T-helper 1 cell treated with Interleukin-12 subunit alpha and Interleukin-12 subunit beta and Interleukin-4 antibody, amounts not matched to agents 30 μg/mL and 1 μg/mL, for 36 hours (primary cell): ENCODE measurements around the gene HNRNPM.
"Not testable (repeated sequence)": the region's sequence is repeated elsewhere in the genome, so short reads cannot be mapped to it uniquely, and the experiment has no call there.

ENCODE experiments used
- H3K27ac Mint-ChIP-seq: one replicate; pipeline ENCODE4 v1.8.0; 2021; ENCODE audit warnings: mild to moderate bottlenecking, mixed read lengths
- H3K27me3 Mint-ChIP-seq: one replicate; pipeline ENCODE4 v1.8.0; 2021; ENCODE audit warnings: low read depth, mixed read lengths
- H3K36me3 Mint-ChIP-seq: one replicate; pipeline ENCODE4 v1.8.0; 2021; ENCODE audit warnings: low read depth, mixed read lengths
- H3K4me1 Mint-ChIP-seq: one replicate; pipeline ENCODE4 v1.8.0; 2021; ENCODE audit warnings: low read depth, mixed read lengths
- H3K4me3 Mint-ChIP-seq: one replicate; pipeline ENCODE4 v1.8.0; 2021; ENCODE audit warnings: mild to moderate bottlenecking, moderate library complexity, mixed read lengths
- H3K9me3 Mint-ChIP-seq: one replicate; pipeline ENCODE4 v1.8.0; 2021; ENCODE audit warnings: mixed read lengths

HNRNPM gene

DNA sequence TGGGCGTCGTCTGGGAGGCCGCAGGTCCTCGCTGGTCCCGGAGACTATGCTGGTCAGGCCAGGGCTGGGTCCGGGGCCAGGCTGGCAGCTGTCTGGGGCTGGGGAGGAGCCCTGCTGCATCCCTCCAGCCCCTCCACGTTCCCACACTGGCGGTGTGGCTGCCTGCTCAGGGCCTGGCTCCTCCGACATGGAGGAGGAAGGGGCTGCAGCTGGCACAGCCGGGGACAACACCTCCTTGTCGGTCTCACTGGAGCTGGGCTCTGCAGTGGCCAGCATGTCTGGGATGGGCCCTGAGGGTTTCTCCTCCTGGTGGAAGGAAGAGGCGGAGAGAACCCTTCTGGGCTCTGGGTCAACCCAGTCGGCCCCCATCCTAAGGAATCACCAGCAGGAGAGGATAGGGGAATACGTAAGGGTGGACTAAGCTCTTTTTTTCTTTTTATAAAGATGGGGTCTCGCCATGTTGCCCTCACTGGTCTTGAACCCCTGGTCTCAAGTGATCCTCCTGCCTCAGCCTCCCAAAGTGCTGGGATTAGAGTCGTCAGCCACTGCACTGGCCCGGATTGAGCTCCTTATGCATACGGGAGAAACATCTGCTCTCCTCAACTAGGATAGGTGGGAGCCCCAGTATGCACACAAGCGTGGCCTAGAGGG, 68.4 kb downstream of the HNRNPM start:
- H3K4me3 Mint-ChIP-seq = peak overlapping the region; percentile 91
- H3K9me3 Mint-ChIP-seq = no peaks in the 10 kb centered on the region
- peak overlapping the region; percentile 99 for H3K27ac Mint-ChIP-seq
- H3K4me1 Mint-ChIP-seq = peaks cover 39% of the 10 kb centered on the region
- no peaks in the 10 kb centered on the region for H3K27me3 Mint-ChIP-seq
- H3K36me3 Mint-ChIP-seq = peaks cover 21% of the 10 kb centered on the region

DNA sequence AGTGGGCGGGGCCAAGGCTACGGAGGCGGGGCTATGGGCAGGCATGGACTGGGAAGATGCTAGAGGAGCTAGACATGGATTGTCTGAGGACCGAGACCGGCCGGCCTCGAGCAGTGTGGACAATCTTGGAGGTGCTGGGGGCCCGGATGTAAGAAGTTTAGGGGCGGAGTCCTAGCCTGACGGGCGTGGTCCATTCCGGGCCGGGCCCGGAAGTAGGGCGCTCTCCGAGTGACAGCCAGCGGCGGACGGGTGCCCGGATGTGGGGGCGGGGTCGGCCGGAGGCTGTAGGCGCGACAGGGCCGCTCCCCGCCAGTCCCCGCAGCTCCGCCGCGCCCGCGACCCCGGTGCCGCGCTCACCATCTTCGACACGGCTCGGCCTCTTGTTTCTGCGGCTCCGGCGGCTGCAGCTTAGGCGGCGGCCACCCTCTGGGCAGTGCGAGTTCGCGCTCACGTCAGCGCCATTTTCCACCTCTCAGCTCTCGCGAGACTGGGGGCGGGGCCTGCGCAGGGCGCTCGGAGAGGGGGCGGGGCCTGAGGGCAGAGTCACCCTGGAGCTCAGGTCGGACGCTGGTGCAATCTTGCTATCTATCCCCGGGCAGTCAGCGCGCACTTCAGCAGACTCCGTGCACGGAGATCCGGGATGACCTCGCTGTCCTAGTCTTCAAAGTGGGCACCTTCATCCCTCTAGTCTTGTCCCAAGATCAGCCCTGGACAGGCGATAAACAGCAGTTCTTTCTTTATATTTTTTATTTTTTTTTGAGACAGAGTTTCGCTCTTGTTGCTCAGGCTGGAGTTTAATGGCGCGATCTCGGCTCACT, 69.1 kb downstream of the HNRNPM start, which contains the start of gene ZNF414:
TSS of gene ZNF414 (minus strand) at position 481 of the 818 bp plus-strand sequence. CDS start at position 360, 121 bp downstream.
- H3K9me3 Mint-ChIP-seq = no peaks in the 10 kb centered on the region
- H3K4me3 Mint-ChIP-seq = peak within 1 kb of the TSS; percentile 91
- no peaks in the 10 kb centered on the region for H3K27me3 Mint-ChIP-seq
- H3K36me3 Mint-ChIP-seq = peaks cover 24% of the 10 kb centered on the region
- H3K27ac Mint-ChIP-seq = peak within 1 kb of the TSS; percentile 99
- H3K4me1 Mint-ChIP-seq = peaks cover 45% of the 10 kb centered on the region

DNA sequence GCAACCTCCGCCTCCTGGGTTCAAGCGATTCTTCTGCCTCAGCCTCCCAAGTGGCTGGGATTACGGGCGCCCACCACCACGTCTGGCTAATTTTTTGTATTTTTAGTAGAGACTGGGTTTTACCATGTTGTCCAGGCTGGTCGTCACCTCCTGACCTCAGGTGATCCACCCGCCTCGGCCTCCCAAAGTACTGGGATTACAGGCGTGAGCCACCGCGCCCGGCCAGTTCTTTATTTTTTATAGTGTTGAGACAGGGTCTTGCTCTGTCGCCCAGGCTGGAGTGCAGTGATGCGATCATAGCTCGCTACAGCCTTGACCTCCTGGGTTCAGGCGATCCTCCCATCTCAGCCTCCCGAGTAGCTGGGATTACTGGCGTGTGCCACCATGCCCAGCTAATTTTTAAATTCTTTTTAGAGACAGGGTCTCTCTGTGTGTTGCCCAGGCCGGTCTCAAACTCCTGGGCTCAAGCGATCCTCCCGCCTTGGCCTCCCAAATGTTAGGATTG, 69.8 kb downstream of the HNRNPM start:
- not testable (repeated sequence) for H3K27me3 Mint-ChIP-seq, H3K9me3 Mint-ChIP-seq
- H3K4me3 Mint-ChIP-seq = peak overlapping the region; percentile 91
- peaks cover 47% of the 10 kb centered on the region for H3K4me1 Mint-ChIP-seq
- H3K27ac Mint-ChIP-seq = peak overlapping the region; percentile 99
- peaks cover 24% of the 10 kb centered on the region for H3K36me3 Mint-ChIP-seq

DNA sequence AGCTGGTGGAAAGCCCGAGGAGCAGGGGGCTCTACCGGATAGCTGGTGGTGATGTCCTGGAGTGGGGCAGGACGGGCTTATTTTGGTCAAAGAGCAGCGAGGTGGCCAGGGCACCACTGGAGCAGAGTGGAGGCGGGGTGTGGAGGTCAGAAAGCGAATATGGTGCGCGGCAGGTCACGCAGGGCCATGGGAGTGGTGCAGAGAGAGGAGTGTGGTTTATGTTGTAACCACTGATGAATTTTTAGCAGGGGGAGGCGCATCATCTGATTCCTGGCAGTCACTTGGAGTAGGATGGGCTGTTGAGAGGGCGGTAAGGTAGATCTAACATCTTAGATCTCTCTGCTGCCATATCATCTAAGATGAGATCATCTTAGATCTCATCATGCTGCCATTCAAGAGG, 70.5 kb downstream of the HNRNPM start:
- H3K4me1 Mint-ChIP-seq = peaks cover 47% of the 10 kb centered on the region
- no peaks in the 10 kb centered on the region for H3K27me3 Mint-ChIP-seq
- peaks cover 27% of the 10 kb centered on the region for H3K36me3 Mint-ChIP-seq
- H3K9me3 Mint-ChIP-seq = no peaks in the 10 kb centered on the region
- peak overlapping the region; percentile 99 for H3K27ac Mint-ChIP-seq
- H3K4me3 Mint-ChIP-seq = peak overlapping the region; percentile 91

DNA sequence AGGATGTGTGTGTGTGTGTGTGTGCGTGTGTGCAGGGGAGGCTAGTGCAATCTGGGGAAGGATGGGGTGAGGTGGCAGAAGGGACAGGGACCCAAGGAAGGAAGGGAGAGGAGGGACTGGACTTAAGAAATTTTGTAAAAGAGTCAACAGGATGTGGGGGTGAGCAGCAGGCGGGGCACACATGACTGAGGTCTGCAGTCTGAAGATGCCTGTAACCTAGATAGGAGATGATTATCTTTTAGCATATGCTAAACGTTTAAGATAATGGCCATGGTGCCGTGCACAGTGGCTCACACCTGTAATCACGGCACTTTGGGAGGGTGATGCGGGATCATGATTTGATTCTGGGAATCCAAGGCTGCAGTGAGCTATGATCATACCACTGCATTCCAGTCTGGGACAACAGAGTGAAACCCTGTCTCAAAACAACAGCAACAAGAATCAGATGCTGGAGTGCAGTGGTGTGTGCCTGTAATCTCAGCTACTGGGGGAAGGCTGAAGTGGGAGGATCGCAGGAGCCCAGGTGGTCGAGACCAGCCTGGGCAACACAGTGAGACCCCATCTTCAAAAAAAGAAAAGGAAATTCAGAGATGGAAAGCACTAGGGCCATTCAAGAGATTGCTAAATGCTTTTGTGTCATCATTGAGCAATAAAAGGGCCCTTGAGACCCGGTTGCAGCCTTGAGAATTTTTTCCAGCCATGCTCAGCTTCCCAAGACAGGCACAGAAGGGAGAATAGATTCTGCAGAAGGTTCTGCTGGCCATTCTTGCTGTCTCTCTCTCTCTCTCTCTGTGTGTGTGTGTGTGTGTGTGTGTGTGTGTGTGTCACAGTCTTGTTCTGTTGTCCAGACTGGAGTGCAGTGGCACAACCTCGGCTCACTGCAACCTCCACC, 73.0 kb downstream of the HNRNPM start:
- Mint-ChIP-seq H3K27me3 (no peaks in the 10 kb centered on the region), H3K4me3 (peak overlapping the region; percentile 66)

DNA sequence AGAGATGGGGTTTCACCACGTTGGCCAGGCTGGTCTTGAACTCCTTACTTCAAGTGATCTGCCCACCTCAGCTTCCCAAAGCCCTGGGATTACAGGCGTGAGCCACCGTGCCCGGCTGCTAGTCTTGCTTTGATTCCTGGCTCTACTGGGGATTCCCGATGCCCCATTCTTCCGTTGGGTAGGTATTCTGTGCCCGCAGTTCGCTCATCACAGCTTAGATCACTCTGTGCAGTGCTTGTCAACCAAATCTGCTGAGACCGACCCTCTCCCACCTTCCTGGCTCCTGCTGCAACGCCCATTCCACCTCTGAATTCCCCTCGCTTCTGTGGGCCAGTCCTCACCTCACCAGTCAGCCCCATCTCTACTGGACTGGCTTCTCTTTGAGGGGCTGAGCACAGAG, 73.8 kb downstream of the HNRNPM start:
- no peaks in the 10 kb centered on the region for H3K9me3 Mint-ChIP-seq
- H3K36me3 Mint-ChIP-seq = peaks cover 38% of the 10 kb centered on the region
- H3K27ac Mint-ChIP-seq = peak overlapping the region; percentile 93
- H3K4me1 Mint-ChIP-seq = peaks cover 38% of the 10 kb centered on the region
- H3K27me3 Mint-ChIP-seq = no peaks in the 10 kb centered on the region
- H3K4me3 Mint-ChIP-seq = peak overlapping the region; percentile 66

More for the DNA sequence above, 73.0 kb downstream of the HNRNPM start:
- Mint-ChIP-seq H3K4me1 (peaks cover 41% of the 10 kb centered on the region), H3K9me3 (no peaks in the 10 kb centered on the region), H3K36me3 (peaks cover 40% of the 10 kb centered on the region), H3K27ac (peak overlapping the region; percentile 93)

DNA sequence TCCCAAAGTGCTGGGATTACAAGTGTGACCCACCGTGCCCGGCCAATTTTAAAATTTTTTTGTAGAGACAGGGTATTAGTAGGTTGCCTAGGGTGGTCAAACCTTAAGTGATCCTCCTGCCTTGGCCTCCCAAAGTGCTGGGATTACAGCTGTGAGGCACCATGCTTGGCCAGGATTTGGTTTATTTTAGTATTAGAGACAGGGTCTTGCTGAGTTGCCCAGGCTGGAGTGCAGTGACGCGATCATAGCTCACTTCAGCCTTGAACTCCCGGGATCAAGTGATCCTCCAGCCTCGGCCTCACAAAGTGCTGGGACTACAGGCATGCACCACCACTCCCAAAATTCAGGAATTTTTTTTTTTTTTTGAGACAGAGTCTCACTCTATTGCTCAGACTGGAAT, 74.6 kb downstream of the HNRNPM start:
- Mint-ChIP-seq H3K27ac (peak overlapping the region; percentile 41), H3K27me3 (no peaks in the 10 kb centered on the region), H3K4me3 (no peak overlapping the region), H3K36me3 (peaks cover 36% of the 10 kb centered on the region), H3K4me1 (peaks cover 34% of the 10 kb centered on the region), H3K9me3 (no peaks in the 10 kb centered on the region)

DNA sequence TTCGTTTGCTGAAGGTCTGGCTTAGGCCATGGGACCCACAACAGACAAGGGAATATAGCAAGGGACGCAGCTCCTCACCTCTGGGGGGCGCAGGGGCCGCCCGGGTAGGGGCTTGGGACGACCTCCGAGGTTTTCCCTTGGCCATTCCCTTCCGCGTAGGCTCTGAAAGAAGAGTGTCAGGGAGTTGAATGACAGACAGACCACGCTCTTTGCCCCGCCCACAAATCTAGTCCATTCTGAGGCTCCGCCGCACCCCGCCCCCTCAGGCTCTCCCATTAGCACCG, 80.6 kb downstream of the HNRNPM start:
- Mint-ChIP-seq H3K9me3 (no peaks in the 10 kb centered on the region), H3K4me3 (no peak overlapping the region), H3K27me3 (no peaks in the 10 kb centered on the region), H3K36me3 (peaks cover 47% of the 10 kb centered on the region), H3K27ac (no peak overlapping the region), H3K4me1 (peaks cover 13% of the 10 kb centered on the region)

DNA sequence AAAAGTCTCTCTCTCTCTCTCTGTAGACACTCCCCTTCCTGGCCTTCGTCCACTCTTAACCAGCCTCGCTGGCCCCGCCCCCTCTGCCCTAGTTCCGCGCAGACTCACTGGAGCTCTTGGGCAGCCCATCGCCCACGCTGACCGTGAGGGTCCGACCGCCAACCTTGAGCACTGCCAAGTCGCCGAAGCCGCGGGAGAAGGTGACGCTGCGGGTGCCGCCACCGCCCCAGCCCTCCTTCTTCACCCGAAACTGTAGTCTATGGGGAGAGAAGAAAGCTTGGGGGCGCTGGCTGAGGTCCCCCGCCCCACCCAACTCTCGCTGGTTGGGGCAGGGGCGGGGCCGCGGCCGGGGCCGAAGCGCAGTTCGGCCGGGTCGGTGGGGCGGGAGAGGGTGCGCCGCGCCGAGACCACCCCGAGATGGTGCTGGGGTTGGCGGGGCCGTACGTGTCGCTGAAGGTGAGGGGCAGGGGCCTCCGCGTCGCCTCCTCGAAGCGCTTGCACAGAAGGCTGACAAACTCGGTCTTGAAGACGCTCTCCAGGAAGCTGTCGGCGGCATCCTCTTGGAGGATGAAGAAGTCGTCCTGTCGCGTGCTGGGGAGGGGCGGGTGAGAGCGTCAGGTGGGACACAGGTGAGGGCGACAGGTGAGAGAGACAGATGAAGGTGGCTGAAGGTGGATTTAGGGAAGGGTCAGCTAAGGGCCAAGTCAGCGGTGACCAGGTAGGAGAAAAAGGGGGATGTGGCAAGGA, 81.7 kb downstream of the HNRNPM start:
- no peaks in the 10 kb centered on the region for H3K27me3 Mint-ChIP-seq
- H3K36me3 Mint-ChIP-seq = peaks cover 40% of the 10 kb centered on the region
- peaks cover 13% of the 10 kb centered on the region for H3K4me1 Mint-ChIP-seq
- no peak overlapping the region for H3K27ac Mint-ChIP-seq
- H3K4me3 Mint-ChIP-seq = no peak overlapping the region
- no peaks in the 10 kb centered on the region for H3K9me3 Mint-ChIP-seq

DNA sequence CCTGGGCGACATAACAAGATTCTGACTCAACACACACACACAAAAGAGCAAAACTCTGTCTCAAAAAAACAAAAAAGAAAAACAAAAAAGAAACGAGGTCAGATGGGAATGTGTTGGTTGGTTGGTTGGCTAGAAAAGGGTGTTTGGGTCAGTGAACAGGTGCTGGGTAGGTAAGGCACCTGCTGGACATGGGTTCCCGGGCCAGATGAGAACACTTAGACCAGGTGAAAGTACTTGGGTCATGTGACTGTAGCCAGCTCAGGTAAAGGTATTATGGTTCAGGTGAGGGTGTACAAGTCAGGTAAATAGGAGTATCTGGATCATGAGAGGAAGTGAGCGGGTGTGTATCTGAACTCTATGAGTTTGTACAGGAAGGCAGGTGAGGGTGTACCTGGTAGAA, 83.7 kb downstream of the HNRNPM start:
- H3K27me3 Mint-ChIP-seq = no peaks in the 10 kb centered on the region
- peak overlapping the region; percentile 1 for H3K27ac Mint-ChIP-seq
- peaks cover 46% of the 10 kb centered on the region for H3K36me3 Mint-ChIP-seq
- no peaks in the 10 kb centered on the region for H3K9me3 Mint-ChIP-seq
- H3K4me1 Mint-ChIP-seq = peaks cover 13% of the 10 kb centered on the region
- H3K4me3 Mint-ChIP-seq = no peak overlapping the region

DNA sequence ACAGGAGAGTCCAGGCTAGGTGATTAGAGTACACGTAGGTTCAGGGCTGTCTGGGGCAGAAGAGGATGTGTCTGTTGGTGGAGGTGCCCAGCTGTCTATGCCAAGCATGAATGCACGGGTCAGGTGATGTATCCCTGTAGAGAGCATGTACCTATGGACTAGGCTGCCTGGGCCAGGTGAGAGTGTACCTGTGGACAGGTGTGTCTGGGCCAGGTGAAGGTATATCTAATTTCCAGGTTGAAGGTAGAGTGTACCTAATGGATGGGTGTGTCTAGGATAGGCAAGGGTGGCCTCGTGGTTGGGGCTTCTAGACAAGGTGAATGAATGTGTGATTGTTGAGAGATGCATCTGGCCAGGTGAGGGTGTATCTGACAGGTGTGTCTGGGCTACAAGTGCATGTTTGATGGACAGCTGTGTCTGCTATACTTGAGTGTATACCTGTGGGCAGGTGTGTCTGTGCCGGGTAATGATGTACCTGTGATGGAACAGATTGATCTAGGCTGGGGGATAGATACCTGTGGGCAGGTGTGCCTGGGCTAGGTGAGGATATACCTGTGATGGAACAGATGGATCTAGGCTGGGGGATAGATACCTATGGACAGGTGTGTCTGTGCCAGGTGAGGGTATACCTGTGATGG, 84.7 kb downstream of the HNRNPM start:
- H3K27ac Mint-ChIP-seq = no peak overlapping the region
- H3K27me3 Mint-ChIP-seq = no peaks in the 10 kb centered on the region
- H3K4me1 Mint-ChIP-seq = peaks cover 13% of the 10 kb centered on the region
- no peaks in the 10 kb centered on the region for H3K9me3 Mint-ChIP-seq
- H3K36me3 Mint-ChIP-seq = peaks cover 48% of the 10 kb centered on the region
- H3K4me3 Mint-ChIP-seq = no peak overlapping the region

DNA sequence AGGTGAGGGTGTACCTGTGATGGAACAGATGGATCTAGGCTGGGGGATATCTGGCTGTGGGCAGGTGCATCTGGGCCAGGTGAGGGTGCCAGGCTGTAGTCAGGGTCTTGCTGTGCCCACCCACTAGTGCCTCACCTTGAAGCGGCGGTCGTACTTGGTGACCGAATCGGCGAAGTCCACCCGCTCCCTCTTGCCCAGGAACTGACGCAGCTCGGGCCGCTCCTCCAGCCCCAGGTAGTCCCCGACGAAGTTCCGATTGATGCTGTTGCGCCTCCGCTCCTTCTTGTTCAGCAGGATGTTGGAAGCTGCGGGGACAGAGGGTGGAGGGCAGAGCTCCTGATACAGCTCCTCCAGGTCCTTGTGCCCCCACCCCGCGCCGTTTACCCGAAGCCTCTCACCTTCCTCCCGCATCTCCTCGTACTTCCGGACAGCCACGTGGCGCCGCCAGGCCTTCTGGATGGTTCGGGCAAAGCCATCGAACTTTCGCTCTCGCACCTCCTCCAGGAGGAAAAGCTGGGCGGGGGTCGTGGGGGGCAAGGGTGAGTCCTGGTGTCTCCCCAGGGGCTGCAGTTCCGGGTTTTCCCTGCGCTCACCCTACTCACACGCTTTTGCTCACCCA, 85.4 kb downstream of the HNRNPM start:
- Mint-ChIP-seq H3K27ac (no peak overlapping the region), H3K4me1 (peaks cover 11% of the 10 kb centered on the region), H3K27me3 (no peaks in the 10 kb centered on the region), H3K4me3 (no peak overlapping the region), H3K36me3 (peaks cover 46% of the 10 kb centered on the region), H3K9me3 (no peaks in the 10 kb centered on the region)

DNA sequence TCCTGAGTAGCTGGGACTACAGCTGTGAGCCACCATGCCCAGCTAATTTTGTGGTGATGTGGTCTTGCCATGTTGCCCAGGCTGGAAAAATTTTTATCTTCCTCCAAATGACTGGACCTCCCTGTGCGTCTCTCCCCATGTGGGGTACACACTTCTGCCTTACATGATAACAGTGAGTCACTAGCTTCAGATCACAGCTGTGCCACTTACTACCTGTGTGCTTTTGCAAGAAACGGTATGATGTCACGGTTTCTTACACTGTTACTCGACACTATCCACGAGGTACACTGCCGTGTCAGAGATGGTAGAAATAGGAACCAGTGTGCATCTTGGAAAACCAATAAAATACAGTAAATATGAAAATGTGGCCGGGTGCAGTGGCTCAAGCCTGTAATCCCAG, 86.7 kb downstream of the HNRNPM start:
- H3K27me3 Mint-ChIP-seq = no peaks in the 10 kb centered on the region
- H3K4me1 Mint-ChIP-seq = peaks cover 14% of the 10 kb centered on the region
- peaks cover 55% of the 10 kb centered on the region for H3K36me3 Mint-ChIP-seq
- no peaks in the 10 kb centered on the region for H3K9me3 Mint-ChIP-seq
- no peak overlapping the region for H3K27ac Mint-ChIP-seq
- H3K4me3 Mint-ChIP-seq = no peak overlapping the region
